Activated CD4-positive, alpha-beta T cell treated with anti-CD3 and anti-CD28 coated beads for 36 hours (primary cell): Measurements from ENCODE around the gene ARGFX. TPM values are rescaled to one million over a fixed set of nuclear protein-coding genes. Genes with fewer than 3 reads are reported as not detected.
"Not testable (repeated sequence)": the region's sequence is repeated elsewhere in the genome, so short reads cannot be mapped to it uniquely, and the experiment has no call there.

ENCODE experiments used
- ATAC-seq: fragments of 200-7000 bp; cut with Tn5 transposase; one replicate; pipeline ENCODE4 v1.10.0; 2021; ENCODE audit warnings: mild to moderate bottlenecking, moderate library complexity
- CTCF ChIA-PET: fragments of 350-600 bp; sonication (Branson Sonifier 250); formaldehyde crosslinking; loops from one replicate; lab custom pipeline; 2021; ENCODE audit warnings: antibody characterized with exemption; lab: Charles Lee
- POLR2A ChIA-PET: fragments of 350-600 bp; sonication (Branson Sonifier 250); formaldehyde crosslinking; loops from one replicate; lab custom pipeline; 2021; ENCODE audit warnings: antibody characterized with exemption, inconsistent platforms; lab: Charles Lee
- DNase-seq: peaks from one replicate; pipeline ENCODE4 v3.0.0-alpha.2; 2020
- H3K27ac Mint-ChIP-seq: one replicate; pipeline ENCODE4 v1.8.0; 2021; ENCODE audit warnings: mixed read lengths
- H3K27me3 Mint-ChIP-seq: one replicate; pipeline ENCODE4 v1.8.0; 2021; ENCODE audit warnings: mixed read lengths
- H3K36me3 Mint-ChIP-seq: one replicate; pipeline ENCODE4 v1.8.0; 2021; ENCODE audit warnings: low read depth, mixed read lengths
- H3K4me1 Mint-ChIP-seq: one replicate; pipeline ENCODE4 v1.8.0; 2021; ENCODE audit warnings: mixed read lengths
- H3K4me3 Mint-ChIP-seq: one replicate; pipeline ENCODE4 v1.8.0; 2021; ENCODE audit warnings: mild to moderate bottlenecking, moderate library complexity, mixed read lengths
- H3K9me3 Mint-ChIP-seq: one replicate; pipeline ENCODE4 v1.8.0; 2021; ENCODE audit warnings: low read depth, mixed read lengths
- intact Hi-C, 2 experiments: fragments of 100-400 bp; cut with DNase I in 1 of 2; cut with micrococcal nuclease in 1 of 2; formaldehyde crosslinking; loops; one replicate each; pipeline versions ENCODE4 v1.14.2 to v1.15.1; 2022 to 2024; cut with DNase I, micrococcal nuclease
- total RNA-seq, 2 experiments: library from RNA; stranded (reverse); gene quantifications; one replicate each; pipeline ENCODE4 v1.2.3, GENCODE V29; 2021

The ARGFX gene
- total RNA-seq, 2 experiments from 2014 or later = not detected

DNA sequence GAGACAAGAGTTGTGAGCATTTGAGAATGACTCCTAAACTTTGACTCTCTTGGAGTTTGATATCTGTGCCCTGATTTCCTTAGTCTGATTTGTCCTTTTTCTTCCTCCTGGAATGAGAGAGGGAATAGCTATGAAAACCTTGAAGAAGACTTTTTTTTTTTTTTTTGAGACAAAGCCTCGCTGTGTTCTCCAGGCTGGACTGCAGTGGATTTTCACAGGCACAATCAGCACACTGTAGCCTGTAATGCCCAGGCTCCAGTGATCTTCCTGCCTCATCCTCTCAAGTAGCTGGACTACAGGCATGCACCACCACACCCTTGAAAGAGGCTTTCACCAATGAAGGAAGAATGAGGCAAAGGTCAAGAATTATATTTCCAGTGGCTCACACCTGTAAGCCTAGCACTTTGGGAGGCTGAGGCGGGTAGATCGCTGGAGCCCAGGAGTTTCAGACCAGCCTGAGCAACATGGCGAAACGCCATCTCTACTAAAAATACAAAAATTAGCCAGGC, 10.3 kb upstream of the ARGFX start:
- ATAC-seq (no peak), DNase-seq (no peak)
- no peak overlapping the region for H3K4me3 Mint-ChIP-seq
- no peak overlapping the region for H3K27ac Mint-ChIP-seq
- intact Hi-C loops = no loop called here
- no peaks in the 10 kb centered on the region for H3K4me1 Mint-ChIP-seq
- no peaks in the 10 kb centered on the region for H3K36me3 Mint-ChIP-seq
- H3K9me3 Mint-ChIP-seq = no peaks in the 10 kb centered on the region
- ChIA-PET POLR2A (no interaction called here), CTCF (interaction anchor here (0.9 kb wide), 1 partner anchor 10 kb away, joined by 3 read pairs; no protein-coding TSS in a partner anchor)
- H3K27me3 Mint-ChIP-seq = peaks cover 4% of the 10 kb centered on the region

DNA sequence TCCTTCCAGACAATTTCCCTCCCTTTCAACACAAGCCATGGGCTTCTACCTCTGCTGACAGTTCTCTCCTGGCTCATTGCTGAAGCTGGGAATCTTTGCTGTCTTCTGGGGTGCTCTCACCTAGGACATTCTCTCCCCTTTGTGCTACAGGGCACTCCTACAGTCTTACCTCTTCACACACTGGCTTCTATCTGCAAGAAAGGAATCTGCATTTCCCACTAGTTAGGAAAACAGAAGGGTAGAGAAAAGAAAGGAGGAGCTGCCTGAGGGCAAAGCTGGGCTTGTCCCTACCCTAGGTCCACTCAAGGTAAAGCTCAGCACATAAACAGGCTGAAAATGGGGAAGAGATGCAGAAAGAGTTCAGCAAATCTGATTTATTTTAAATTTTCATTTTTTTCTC, 5.6 kb upstream of the ARGFX start:
- no peak overlapping the region for H3K27ac Mint-ChIP-seq
- DNase-seq (no peak), ATAC-seq (no peak)
- H3K36me3 Mint-ChIP-seq = no peaks in the 10 kb centered on the region
- no peaks in the 10 kb centered on the region for H3K9me3 Mint-ChIP-seq
- peaks cover 4% of the 10 kb centered on the region for H3K27me3 Mint-ChIP-seq
- intact Hi-C loops = no loop called here
- ChIA-PET CTCF (no interaction called here), POLR2A (no interaction called here)
- H3K4me1 Mint-ChIP-seq = no peaks in the 10 kb centered on the region
- no peak overlapping the region for H3K4me3 Mint-ChIP-seq

DNA sequence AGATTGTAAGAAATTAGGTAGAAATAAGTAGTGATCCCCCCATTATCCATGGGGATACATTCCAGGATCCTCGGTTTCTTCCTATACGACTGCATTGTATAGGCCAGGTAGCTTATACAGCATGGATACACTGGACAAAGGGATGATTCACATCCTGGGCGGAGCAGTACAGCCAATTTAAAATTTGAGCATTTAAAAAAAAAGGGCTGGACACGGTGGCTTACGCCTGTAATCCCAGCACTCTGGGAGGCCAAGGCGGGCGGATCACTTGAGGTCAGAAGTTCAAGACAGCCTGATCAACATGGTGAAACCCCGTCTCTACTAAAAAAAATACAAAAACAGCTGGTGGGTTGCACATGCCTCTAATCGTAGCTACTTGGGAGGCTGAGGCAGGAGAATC, 976 bp upstream of the ARGFX start:
- no peaks in the 10 kb centered on the region for H3K36me3 Mint-ChIP-seq
- peaks cover 2% of the 10 kb centered on the region for H3K27me3 Mint-ChIP-seq
- ChIA-PET POLR2A (no interaction called here), CTCF (no interaction called here)
- no peaks in the 10 kb centered on the region for H3K9me3 Mint-ChIP-seq
- intact Hi-C loops = no loop called here
- H3K27ac Mint-ChIP-seq = no peak overlapping the region
- no peaks in the 10 kb centered on the region for H3K4me1 Mint-ChIP-seq
- ATAC-seq (no peak), DNase-seq (no peak)
- H3K4me3 Mint-ChIP-seq = no peak overlapping the region

DNA sequence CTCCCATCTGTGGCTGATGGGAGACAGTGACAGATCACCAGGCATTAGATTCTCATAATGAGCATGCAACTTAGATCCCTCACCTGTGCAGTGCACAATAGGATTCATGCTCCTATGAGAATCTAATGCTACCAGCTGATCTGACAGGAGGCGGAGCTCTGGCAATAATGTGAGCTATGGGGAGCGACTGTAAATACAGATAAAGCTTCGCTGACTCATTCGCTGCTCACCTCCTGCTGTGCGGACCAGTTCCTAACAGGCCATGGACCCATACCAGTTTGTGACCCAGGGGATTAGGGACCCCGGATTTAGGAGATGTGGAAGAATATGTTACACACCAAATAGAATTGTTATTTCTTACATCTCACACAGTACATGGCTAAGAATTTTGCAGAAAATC, 6.7 kb downstream of the ARGFX start:
- no peak for DNase-seq
- ChIA-PET POLR2A (no interaction called here), CTCF (interaction anchor here (1.5 kb wide), 1 partner anchor 28 kb away, joined by 3 read pairs; no protein-coding TSS in a partner anchor)
- no peak for ATAC-seq
- H3K27me3 Mint-ChIP-seq = peaks cover 3% of the 10 kb centered on the region
- H3K4me1 Mint-ChIP-seq = no peaks in the 10 kb centered on the region
- no peak overlapping the region for H3K4me3 Mint-ChIP-seq
- H3K9me3 Mint-ChIP-seq = no peaks in the 10 kb centered on the region
- intact Hi-C loops = no loop called here
- no peaks in the 10 kb centered on the region for H3K36me3 Mint-ChIP-seq
- H3K27ac Mint-ChIP-seq = no peak overlapping the region

DNA sequence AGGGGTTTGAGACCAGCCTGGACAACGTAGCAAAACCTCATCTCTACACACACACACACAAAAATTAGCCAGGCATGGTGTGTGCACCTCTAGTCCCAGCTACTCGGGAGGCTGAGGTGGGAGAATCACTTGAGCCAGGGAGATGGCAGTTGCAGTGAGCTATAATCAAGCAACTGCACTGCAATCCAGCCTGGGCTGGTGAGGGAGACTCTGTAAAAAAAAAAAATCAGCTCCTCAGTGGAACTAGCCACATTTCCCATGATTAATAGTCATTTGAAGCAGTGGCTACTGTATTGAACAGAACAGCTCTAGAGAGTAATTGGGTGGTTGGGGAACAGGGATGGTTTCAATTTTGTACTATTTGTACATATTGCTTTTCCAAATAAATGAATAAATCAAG, 13.9 kb downstream of the ARGFX start:
- intact Hi-C loops = no loop called here
- DNase-seq (no peak), ATAC-seq (no peak)
- Mint-ChIP-seq H3K9me3 (no peaks in the 10 kb centered on the region), H3K4me3 (no peak overlapping the region), H3K27ac (no peak overlapping the region), H3K36me3 (no peaks in the 10 kb centered on the region), H3K4me1 (no peaks in the 10 kb centered on the region), H3K27me3 (peaks cover 8% of the 10 kb centered on the region)
- ChIA-PET POLR2A (no interaction called here), CTCF (no interaction called here)

DNA sequence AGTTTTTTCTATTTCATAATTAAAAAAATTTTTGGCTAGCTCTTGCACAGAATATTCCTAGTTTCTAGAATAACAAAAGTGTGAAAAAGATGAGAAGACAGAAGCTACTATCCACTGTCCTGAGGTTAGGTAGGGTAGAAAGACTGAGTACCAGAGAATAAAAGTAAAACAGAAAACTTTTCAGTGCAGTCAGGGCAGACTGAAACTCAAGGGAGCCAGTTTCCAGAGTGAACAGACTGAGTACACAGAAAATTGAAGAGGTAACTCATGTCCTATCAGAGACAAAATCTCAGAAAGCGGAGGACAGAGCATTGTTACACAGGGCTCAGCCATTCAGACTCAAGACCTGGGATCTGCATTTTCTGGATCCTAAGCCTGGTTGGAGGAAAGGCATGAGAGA, 16.7 kb downstream of the ARGFX start:
- Mint-ChIP-seq H3K4me1 (no peaks in the 10 kb centered on the region), H3K9me3 (no peaks in the 10 kb centered on the region), H3K36me3 (no peaks in the 10 kb centered on the region), H3K4me3 (no peak overlapping the region), H3K27ac (no peak overlapping the region), H3K27me3 (peaks cover 8% of the 10 kb centered on the region)
- intact Hi-C loops = no loop called here
- ChIA-PET CTCF (no interaction called here), POLR2A (no interaction called here)
- no peak for DNase-seq
- ATAC-seq = no peak

DNA sequence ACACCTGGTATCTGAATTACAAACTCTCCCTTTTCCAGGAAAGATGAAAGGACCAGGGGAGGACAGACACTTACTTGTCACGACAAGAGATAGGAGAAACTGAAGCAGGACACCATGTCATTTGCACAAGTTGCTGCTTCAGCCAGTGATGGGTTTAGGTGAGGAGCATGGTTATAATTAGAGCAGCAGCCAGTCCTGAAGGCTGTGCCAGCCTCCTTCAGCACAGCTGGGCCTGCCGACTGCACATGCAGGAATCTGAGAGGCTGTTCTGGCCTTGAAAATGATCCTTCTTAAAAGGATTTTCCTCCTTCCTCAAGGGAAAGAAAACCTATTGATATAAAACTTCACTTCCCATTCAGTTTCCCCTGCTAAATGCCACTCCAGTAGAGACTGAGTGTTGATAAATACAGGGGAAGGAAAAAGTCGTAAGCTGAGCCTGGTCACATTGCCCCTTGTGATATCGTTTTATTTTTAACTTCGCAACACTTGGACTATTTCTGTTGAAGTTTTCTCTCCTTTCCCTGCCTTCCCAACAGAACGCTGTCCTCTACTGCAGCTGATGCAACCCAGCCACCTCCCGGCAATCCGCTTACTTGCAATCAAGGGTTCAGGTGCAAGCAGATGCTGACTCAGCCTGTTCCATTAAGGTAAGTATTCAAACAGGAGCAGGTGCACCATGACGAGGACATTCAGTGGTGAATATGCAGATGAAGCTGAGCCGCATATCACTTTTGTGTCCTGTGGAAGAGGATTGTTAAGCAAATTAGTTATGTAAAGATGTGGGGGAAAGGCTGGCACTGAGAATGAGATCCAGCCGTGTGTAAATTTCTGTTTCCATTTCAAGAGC, 25.3 kb downstream of the ARGFX start, which contains the start of gene FBXO40:
Gene FBXO40 (plus strand): TSS at position 524 of the 847 bp plus-strand sequence. CDS start 27,197 bp downstream, outside the sequence.
- Mint-ChIP-seq H3K4me3 (no peak within 1 kb of the TSS), H3K27ac (no peak within 1 kb of the TSS), H3K4me1 (no peaks in the 10 kb centered on the region), H3K27me3 (peaks cover 2% of the 10 kb centered on the region), H3K9me3 (no peaks in the 10 kb centered on the region), H3K36me3 (no peaks in the 10 kb centered on the region)
- ATAC-seq = no peak
- intact Hi-C loops = no loop called here
- ChIA-PET POLR2A (no interaction called here), CTCF (no interaction called here)
- no peak for DNase-seq

DNA sequence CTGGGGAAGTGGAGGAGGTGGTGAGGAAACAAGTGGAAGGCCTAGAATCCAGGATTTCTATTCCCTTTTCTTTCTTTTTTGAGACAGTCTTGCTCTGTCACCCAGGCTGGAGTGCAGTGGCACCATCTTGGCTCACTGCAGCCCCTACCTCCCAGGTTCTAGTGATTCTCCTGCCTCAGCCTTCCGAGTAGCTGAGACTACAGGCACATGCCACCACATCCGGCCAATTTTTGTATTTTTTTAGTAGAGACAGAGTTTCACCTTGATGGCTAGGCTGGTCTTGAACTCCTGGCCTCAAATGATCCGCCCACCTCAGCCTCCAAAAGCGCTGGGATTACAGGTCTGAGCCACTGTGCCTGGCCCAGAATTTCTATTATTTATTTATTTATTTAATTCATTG, 26.1 kb downstream of the ARGFX start:
- H3K27ac Mint-ChIP-seq, H3K36me3 Mint-ChIP-seq, ATAC-seq, H3K4me3 Mint-ChIP-seq, CTCF ChIA-PET, H3K9me3 Mint-ChIP-seq, POLR2A ChIA-PET, H3K27me3 Mint-ChIP-seq, H3K4me1 Mint-ChIP-seq, intact Hi-C loops, DNase-seq: not testable (repeated sequence)

DNA sequence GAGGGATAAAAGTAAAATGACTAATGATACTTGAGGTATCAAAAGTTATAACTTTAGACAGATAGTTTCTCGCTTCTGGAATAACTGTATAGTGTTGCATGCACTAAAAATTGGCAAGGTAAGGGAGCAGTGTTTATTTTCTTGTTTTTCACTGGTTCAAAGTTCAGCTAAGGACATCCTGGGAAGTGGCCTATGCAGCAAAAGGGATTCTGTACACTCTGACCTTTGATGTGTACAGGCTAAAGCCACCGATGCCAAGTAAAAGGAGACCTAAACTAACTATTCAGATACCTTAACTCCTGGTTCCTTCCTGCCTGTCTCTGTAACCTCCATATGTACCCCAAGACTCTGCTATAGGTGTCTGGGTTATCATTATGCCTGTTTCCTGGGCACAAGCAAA, 27.1 kb downstream of the ARGFX start:
- no peak for ATAC-seq
- ChIA-PET CTCF (interaction anchor here (1.0 kb wide), 1 partner anchor 94 kb away, joined by 3 read pairs; no protein-coding TSS in a partner anchor), POLR2A (no interaction called here)
- intact Hi-C loops = no loop called here
- Mint-ChIP-seq H3K9me3 (no peaks in the 10 kb centered on the region), H3K27ac (no peak overlapping the region), H3K4me1 (no peaks in the 10 kb centered on the region), H3K36me3 (no peaks in the 10 kb centered on the region), H3K4me3 (no peak overlapping the region), H3K27me3 (peaks cover 2% of the 10 kb centered on the region)
- no peak for DNase-seq

DNA sequence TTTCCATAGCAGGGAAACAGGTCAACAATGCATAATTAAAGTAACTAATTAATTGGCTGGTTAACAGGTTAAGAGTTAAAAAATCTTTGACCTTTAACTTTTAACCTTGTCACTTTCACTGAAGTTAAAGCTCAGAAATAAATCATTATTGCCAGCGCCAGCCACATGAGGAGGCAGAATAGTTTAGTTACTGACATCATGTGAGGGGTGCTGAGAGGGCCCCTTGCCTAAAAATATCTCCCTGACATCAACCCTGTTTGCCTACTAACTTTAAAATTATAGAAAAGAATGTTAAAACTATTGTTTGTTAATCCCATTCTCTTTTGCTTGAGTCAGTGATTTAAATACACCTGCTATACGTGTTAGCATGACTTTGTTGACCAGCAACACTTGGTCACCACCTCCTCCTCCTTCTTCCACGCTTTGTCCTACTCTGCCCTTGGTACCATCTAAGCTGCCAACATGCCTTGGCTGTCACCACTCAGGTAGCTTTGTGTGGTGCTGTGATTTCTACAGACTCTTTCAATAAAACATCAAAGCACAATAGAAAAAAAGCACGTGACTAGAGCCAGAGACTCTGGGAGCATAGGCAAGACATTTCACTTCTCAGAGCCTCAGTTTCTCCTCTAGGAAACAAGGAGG, 28.1 kb downstream of the ARGFX start:
- ATAC-seq = no peak
- Mint-ChIP-seq H3K9me3 (no peaks in the 10 kb centered on the region), H3K36me3 (no peaks in the 10 kb centered on the region), H3K4me3 (no peak overlapping the region), H3K4me1 (no peaks in the 10 kb centered on the region), H3K27me3 (peaks cover 2% of the 10 kb centered on the region), H3K27ac (no peak overlapping the region)
- POLR2A ChIA-PET = no interaction called here
- DNase-seq = no peak
- intact Hi-C loops = no loop called here
- CTCF ChIA-PET = no interaction called here

DNA sequence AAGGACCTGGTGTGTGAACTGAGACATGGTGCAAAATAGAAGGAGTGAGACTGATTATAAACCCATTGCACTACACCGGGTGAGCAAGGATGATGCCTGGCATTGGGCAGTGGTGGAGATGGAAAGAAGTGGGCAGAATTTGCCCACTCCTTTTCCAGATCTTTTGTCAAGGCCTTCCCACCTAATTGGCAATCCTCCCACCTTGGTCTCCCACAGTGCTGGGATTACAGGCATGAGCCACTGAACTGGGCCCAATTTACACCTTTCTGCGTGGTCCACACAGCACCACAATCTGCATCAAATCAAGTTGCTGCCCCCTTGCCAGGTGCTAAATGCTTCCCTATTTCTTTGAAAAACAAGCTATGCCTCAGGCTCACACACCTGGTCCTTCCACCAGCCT, 30.8 kb downstream of the ARGFX start:
- ATAC-seq (no peak), DNase-seq (no peak)
- no peaks in the 10 kb centered on the region for H3K36me3 Mint-ChIP-seq
- ChIA-PET CTCF (interaction anchor here (1.3 kb wide), 1 partner anchor 10 kb away, joined by 4 read pairs; no protein-coding TSS in a partner anchor), POLR2A (no interaction called here)
- H3K4me1 Mint-ChIP-seq = no peaks in the 10 kb centered on the region
- no peaks in the 10 kb centered on the region for H3K9me3 Mint-ChIP-seq
- no peak overlapping the region for H3K27ac Mint-ChIP-seq
- no peaks in the 10 kb centered on the region for H3K27me3 Mint-ChIP-seq
- intact Hi-C loops = no loop called here
- no peak overlapping the region for H3K4me3 Mint-ChIP-seq
